HG03025 (cell line): Measurements from ENCODE around the gene TBX2.

ENCODE experiments used
- ATAC-seq: cut with Tn5 transposase; IDR thresholded peaks from one replicate; pipeline ENCODE4 v1.9.1; 2021; ENCODE audit warnings: mild to moderate bottlenecking, moderate library complexity; ENCODE audit not compliant: unreplicated experiment, low FRiP score

The TBX2 gene

GRCh38 chr17:61411261-61412142 lies 11.9 kb downstream of the TBX2 start:
- ATAC-seq = no peak

- no peak for ATAC-seq
These were observed 12.7 kb downstream of the TBX2 start for GRCh38 chr17:61412143-61412859.

- ATAC-seq = no peak
These were observed 13.4 kb downstream of the TBX2 start for GRCh38 chr17:61412860-61413660.

DNA sequence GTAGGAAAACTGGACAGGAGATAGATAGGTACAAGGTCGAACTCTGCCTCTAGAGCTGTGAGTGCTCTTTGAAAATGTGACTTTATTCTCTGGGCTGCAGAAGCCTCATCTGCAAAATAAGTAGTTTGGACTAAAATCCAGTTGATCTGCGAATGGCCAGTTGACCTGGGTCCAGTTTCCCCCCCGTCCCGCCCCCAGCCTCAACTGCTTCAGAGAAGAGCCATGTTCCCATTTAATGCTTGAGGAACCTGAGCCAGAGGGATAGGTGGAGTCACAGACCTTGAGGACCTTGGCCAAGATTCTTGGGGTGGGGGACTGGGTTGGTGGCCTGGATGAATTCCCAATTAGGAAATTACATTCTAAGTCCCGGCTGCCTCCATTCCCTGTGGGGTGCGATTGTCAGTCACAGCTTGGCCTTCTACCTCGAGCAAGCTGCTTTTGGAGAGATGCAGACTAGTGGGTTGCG lies 14.1 kb downstream of the TBX2 start:
- ATAC-seq = no peak

- ATAC-seq = no peak
These were observed 14.7 kb downstream of the TBX2 start for GRCh38 chr17:61414141-61414935.

DNA sequence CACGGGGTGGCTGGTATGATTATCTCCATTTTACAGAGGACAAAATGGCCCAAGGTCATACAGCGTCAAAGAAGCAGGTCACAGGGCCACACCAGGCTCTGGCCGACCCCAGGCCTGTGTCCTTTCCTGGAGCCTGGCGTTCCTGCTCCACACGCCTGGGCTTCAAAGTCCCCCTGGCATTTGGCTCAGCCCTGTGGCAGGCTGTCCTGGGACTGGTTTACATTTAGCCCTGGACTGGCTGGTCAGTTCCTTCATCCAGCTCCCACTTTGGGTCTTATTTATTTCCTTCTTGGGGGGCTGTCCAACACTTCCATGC lies 15.3 kb downstream of the TBX2 start:
- no peak for ATAC-seq

GRCh38 chr17:61415374-61416210 lies 15.9 kb downstream of the TBX2 start:
- no peak for ATAC-seq

DNA sequence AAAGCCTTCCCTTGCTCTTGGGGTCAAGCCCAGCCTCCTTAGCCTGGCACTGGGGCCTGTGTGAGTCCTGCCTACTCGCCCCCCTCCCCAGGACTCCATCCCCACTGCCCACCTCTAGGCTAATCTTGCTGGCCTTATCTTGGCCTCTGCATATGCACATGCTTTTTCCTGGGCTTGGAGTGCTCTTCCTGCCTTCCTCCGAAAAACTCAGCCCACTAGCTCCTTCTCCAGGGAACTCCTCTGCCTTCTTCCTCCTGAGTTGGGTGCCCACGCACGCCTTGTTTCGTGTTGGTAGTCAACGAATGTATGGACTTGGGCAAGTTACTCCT lies 16.5 kb downstream of the TBX2 start:
- no peak for ATAC-seq

DNA sequence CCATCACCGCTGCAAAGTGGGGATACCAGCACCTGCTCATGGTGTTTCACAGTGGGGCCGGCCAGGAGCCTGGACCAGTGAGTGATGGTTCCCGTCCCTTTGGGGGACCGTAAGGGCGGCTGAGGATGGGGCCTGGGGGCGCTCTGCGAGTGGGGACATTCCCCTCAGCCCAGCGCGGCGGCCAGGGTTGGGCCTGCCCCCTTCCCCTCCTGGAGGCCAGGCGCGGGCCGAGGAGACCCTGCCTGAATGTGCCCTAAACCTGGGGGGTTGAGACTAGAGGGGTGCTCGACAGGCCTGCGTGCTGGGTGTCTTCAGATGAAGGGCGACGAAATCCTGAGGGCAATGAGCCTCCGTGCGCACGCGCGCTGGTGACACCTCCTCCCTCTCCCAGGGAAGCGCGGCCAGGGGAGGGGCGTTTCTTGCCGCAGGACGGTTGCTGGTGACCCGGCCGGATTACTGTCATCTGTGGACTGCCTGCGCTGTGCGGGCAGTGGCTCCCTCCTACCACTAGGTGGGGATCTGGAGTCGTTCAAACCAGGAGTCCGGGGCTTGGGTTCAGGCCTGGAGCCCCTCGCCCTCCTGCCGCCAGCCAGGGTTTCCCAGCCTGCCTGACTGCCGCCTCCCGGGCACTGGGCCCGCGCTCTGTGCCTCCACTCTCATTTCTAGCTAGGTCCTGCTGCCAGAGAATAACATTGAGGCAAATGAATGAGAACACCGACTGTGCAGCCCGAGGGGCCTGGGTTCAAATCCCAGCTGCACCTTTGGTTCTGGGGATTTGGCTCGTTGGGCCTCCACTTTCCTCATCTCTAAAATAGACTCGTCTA lies 17.1 kb downstream of the TBX2 start:
- no peak for ATAC-seq

DNA sequence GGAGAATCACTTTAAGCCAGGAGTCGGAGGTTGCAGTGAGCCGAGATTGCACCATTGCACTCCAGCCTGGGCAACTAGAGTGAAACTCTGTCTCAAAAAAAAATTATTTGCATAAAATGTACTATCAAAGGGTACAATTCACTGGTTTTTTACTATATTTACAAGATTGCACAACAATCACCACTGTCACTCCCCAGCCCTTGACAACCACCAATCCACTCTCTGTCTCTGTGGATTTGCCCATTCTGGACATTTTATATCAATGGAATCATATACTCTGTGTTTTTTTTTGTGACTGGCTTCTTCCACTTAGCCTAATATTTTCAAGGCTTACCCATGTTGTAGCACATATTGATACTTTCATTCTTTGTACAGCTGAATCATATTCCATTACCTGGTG lies 18.8 kb downstream of the TBX2 start:
- ATAC-seq = no peak

DNA sequence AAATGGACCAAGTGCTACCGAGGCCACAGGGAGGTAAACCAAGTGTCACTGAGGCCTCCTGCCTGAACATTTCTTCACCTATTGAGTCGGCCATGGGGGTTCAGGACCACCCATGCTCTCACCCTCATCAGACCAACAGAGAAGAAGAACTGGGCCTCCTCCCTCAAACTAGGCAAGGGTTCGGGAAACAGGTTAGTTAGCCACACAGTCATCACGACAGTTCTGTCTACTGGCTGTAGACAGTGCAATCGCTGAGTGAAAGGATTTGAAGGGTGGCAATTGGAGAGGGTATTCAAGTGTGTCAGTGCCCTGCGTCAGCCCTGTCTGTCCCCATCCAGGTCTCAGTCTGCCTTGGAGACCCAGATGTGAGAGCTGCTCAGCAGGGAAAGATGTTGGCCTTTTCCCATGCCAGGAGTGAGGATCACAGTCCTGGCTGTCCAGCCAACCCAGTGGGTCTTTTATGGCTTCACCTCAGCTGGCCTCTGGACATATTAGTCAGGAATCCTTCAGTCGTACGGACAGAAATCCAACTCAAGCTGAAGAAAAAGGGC lies 19.9 kb downstream of the TBX2 start:
- no peak for ATAC-seq

GRCh38 chr17:61420052-61420451 lies 20.4 kb downstream of the TBX2 start:
- ATAC-seq = no peak

- ATAC-seq = no peak
These were observed 21.2 kb downstream of the TBX2 start for GRCh38 chr17:61420745-61421398.

- ATAC-seq = no peak
These were observed 21.8 kb downstream of the TBX2 start for GRCh38 chr17:61421460-61421859.

- ATAC-seq = no peak
These were observed 22.6 kb downstream of the TBX2 start for GRCh38 chr17:61422116-61422799.

- no peak for ATAC-seq
These were observed 23.2 kb downstream of the TBX2 start for GRCh38 chr17:61422869-61423268.

GRCh38 chr17:61423967-61424649 lies 24.5 kb downstream of the TBX2 start:
- ATAC-seq = no peak
